H1 (cell line): ENCODE results near the gene ARID3B. TPM values are rescaled to one million over a fixed set of nuclear protein-coding genes. Genes with fewer than 3 reads are reported as not detected.

ENCODE experiments used
- CTCF ChIA-PET: fragments of 300-600 bp; sonication (Branson Sonifier 250); formaldehyde crosslinking; loops from one replicate; lab custom pipeline; 2021; ENCODE audit not compliant: partially characterized antibody; lab: Charles Lee
- POLR2A ChIA-PET: fragments of 300-600 bp; sonication (Branson Sonifier 250); formaldehyde crosslinking; loops from one replicate; lab custom pipeline; 2021; ENCODE audit warnings: inconsistent platforms; ENCODE audit not compliant: partially characterized antibody; lab: Charles Lee
- DNase-seq, 2 experiments: peaks; one replicate each; pipeline versions ENCODE4 v3.0.0 to v3.0.0-alpha.2; 2010 to 2022; ENCODE audit warnings: low spot score in 2 of 2, low read depth in 1 of 2, mixed read lengths in 1 of 2
- FAIRE-seq: peaks from 2 replicates; lab custom pipeline; 2011; peaks lifted over from hg19 to GRCh38; lab: Jason Lieb, UNC
- H2AFZ ChIP-seq: 2 replicates; pipeline ENCODE4 v1.8.1; 2012; ENCODE audit warnings: low read length, inconsistent platforms
- H2AK5ac ChIP-seq: 2 replicates; pipeline ENCODE4 v1.6.1; 2013; ENCODE audit warnings: low read depth, low read length
- H2BK120ac ChIP-seq: replicated peaks from 2 replicates; pipeline ENCODE3; 2013; ENCODE audit warnings: low read depth, low read length, inconsistent platforms
- H2BK12ac ChIP-seq: 2 replicates; pipeline ENCODE4 v1.6.1; 2013; ENCODE audit warnings: low read depth, low read length
- H2BK15ac ChIP-seq: 2 replicates; pipeline ENCODE4 v1.6.1; 2013; ENCODE audit warnings: low read length
- H2BK20ac ChIP-seq: 2 replicates; pipeline ENCODE4 v1.6.1; 2013; ENCODE audit warnings: low read length
- H2BK5ac ChIP-seq: 2 replicates; pipeline ENCODE4 v1.6.1; 2013; ENCODE audit warnings: low read depth, low read length
- H3K14ac ChIP-seq: 2 replicates; pipeline ENCODE4 v1.6.1; 2013; ENCODE audit warnings: inconsistent platforms; ENCODE audit not compliant: insufficient read length
- H3K18ac ChIP-seq: 2 replicates; pipeline ENCODE4 v1.6.1; 2013; ENCODE audit warnings: low read length; ENCODE audit errors: extremely low read depth
- H3K23ac ChIP-seq: 2 replicates; pipeline ENCODE4 v1.6.1; 2013; ENCODE audit warnings: inconsistent platforms; ENCODE audit not compliant: insufficient read length
- H3K23me2 ChIP-seq: 2 replicates; pipeline ENCODE4 v1.6.1; 2013; ENCODE audit warnings: low read depth, low read length
- H3K27ac ChIP-seq: 2 replicates; pipeline ENCODE4 v1.6.1; 2011; ENCODE audit warnings: low read depth, low read length, inconsistent platforms
- H3K27me3 ChIP-seq, 4 experiments: replicated peaks in 1 of 4; 1 replicate in 1 of 4; 2 replicates in 3 of 4; pipeline versions ENCODE4 v1.6.1 to v1.8.1; 2011 to 2013; ENCODE audit warnings: low read length in 3 of 4, mild to moderate bottlenecking in 3 of 4, inconsistent platforms in 2 of 4, mixed read lengths in 2 of 4, moderate library complexity in 1 of 4; ENCODE audit not compliant: control insufficient read depth in 3 of 4, insufficient read depth in 3 of 4; ENCODE audit errors: extremely low read depth in 1 of 4
- H3K36me3 ChIP-seq, 4 experiments: 2 replicates each; pipeline versions ENCODE4 v1.6.1 to v1.8.1; 2011 to 2013; ENCODE audit warnings: mild to moderate bottlenecking in 4 of 4, low read length in 3 of 4, moderate library complexity in 2 of 4, control low read depth in 1 of 4, inconsistent platforms in 1 of 4; ENCODE audit not compliant: insufficient read depth in 4 of 4, control insufficient read depth in 2 of 4
- H3K4ac ChIP-seq: replicated peaks from 2 replicates; pipeline ENCODE3; 2013; ENCODE audit warnings: low read length, low read depth, mixed read lengths, inconsistent platforms; ENCODE audit not compliant: insufficient read length
- H3K4me1 ChIP-seq, 4 experiments: replicated peaks in 1 of 4; 1 replicate in 1 of 4; 2 replicates in 3 of 4; pipeline versions ENCODE4 v1.6.1 to v1.8.1; 2011 to 2013; ENCODE audit warnings: low read length in 3 of 4, inconsistent platforms in 2 of 4, mixed read lengths in 1 of 4; ENCODE audit not compliant: insufficient read depth in 4 of 4, control insufficient read depth in 3 of 4
- H3K4me2 ChIP-seq, 2 experiments: 2 replicates each; pipeline versions ENCODE4 v1.6.1 to v1.8.1; 2011 to 2013; ENCODE audit warnings: low read depth in 2 of 2, low read length in 2 of 2, control low read depth in 1 of 2, inconsistent platforms in 1 of 2, mild to moderate bottlenecking in 1 of 2; ENCODE audit not compliant: insufficient read depth in 1 of 2
- H3K4me3 ChIP-seq, 4 experiments: fragments of 200-600, 300-600 bp in 1 of 4; sonication (generic), shearing (Covaris generic), sonication (Bioruptor Twin) in 1 of 4; 2 replicates each; pipeline versions ENCODE4 v1.5.1 to v1.8.1; 2011 to 2016; ENCODE audit warnings: low read length in 4 of 4, low read depth in 3 of 4, control low read depth in 2 of 4, inconsistent platforms in 2 of 4, mild to moderate bottlenecking in 2 of 4, mixed read lengths in 1 of 4, moderate library complexity in 1 of 4; ENCODE audit not compliant: insufficient read depth in 2 of 4; ENCODE audit errors: extremely low read depth in 1 of 4
- H3K56ac ChIP-seq: replicated peaks from 2 replicates; pipeline ENCODE3; 2013; ENCODE audit warnings: low read depth, mild to moderate bottlenecking, mixed read lengths, low read length, inconsistent platforms; ENCODE audit not compliant: insufficient read length
- H3K79me1 ChIP-seq: 2 replicates; pipeline ENCODE4 v1.6.1; 2013; ENCODE audit warnings: low read depth, low read length, control low read depth
- H3K79me2 ChIP-seq, 2 experiments: 2 replicates each; pipeline versions ENCODE4 v1.6.1 to v1.8.1; 2012 to 2013; ENCODE audit warnings: low read length in 2 of 2, mild to moderate bottlenecking in 2 of 2, inconsistent platforms in 1 of 2; ENCODE audit not compliant: insufficient read depth in 2 of 2, control insufficient read depth in 1 of 2
- H3K9ac ChIP-seq, 4 experiments: replicated peaks in 1 of 4; 1 replicate in 1 of 4; 2 replicates in 3 of 4; pipeline versions ENCODE4 v1.6.1 to v1.8.1; 2011 to 2013; ENCODE audit warnings: low read depth in 3 of 4, low read length in 3 of 4, control low read depth in 2 of 4, mild to moderate bottlenecking in 2 of 4, moderate library complexity in 2 of 4, inconsistent platforms in 1 of 4; ENCODE audit errors: extremely low read depth in 1 of 4
- H3K9me3 ChIP-seq, 2 experiments: 2 replicates each; pipeline versions ENCODE4 v1.6.1 to v1.8.1; 2012 to 2013; ENCODE audit warnings: mild to moderate bottlenecking in 2 of 2, moderate library complexity in 2 of 2, control low read depth in 1 of 2, inconsistent platforms in 1 of 2, low read depth in 1 of 2, low read length in 1 of 2, mixed read lengths in 1 of 2; ENCODE audit not compliant: insufficient read depth in 2 of 2
- H4K20me1 ChIP-seq, 2 experiments: replicated peaks in 1 of 2; 2 replicates each; pipeline versions ENCODE3 to v1.8.1; 2011 to 2013; ENCODE audit warnings: inconsistent platforms in 2 of 2, low read length in 2 of 2, mild to moderate bottlenecking in 1 of 2; ENCODE audit not compliant: insufficient read depth in 2 of 2, control insufficient read depth in 1 of 2
- H4K5ac ChIP-seq: 2 replicates; pipeline ENCODE4 v1.6.1; 2013; ENCODE audit warnings: low read length, low read depth, mixed read lengths, inconsistent platforms; ENCODE audit not compliant: insufficient read length
- H4K8ac ChIP-seq: 2 replicates; pipeline ENCODE4 v1.8.0; 2013; ENCODE audit warnings: mild to moderate bottlenecking, moderate library complexity, low read length, inconsistent platforms; ENCODE audit not compliant: insufficient read depth; ENCODE audit errors: extremely low read depth
- H4K91ac ChIP-seq: replicated peaks from 2 replicates; pipeline ENCODE3; 2013; ENCODE audit warnings: low read length, mixed read lengths, inconsistent platforms; ENCODE audit not compliant: insufficient read length
- CHD1 ChIP-seq: IDR thresholded peaks from 2 replicates; pipeline ENCODE4 v1.6.1; 2012; ENCODE audit warnings: low read depth, low read length, improper control_type of control experiment
- WGBS, 2 experiments: shearing (Covaris generic) in 1 of 2; methylation state at CpG; one replicate each; pipeline versions ENCODE4 v1.1.6 to v1.1.7; 2013 to 2015; ENCODE audit warnings: low lambda C conversion rate in 2 of 2, mixed read lengths in 2 of 2, inconsistent platforms in 1 of 2, low coverage in 1 of 2, missing lambda C conversion rate in 1 of 2; ENCODE audit not compliant: insufficient replicate concordance in 2 of 2, insufficient coverage in 1 of 2, insufficient read length in 1 of 2; ENCODE audit errors: extremely low coverage in 1 of 2, missing lambda C conversion rate in 1 of 2; 5-methylcytosine and 5-hydroxymethylcytosine counted together
- polyA plus RNA-seq, 7 experiments: library from polyadenylated mRNA; depleted of rRNA in 3 of 7; stranded (reverse) in 5 of 7; unstranded in 2 of 7; fragments of >200 nt in 5 of 7; fragments of 200-250 nt in 2 of 7; gene quantifications; 1 replicate in 5 of 7; 2 replicates in 1 of 7; 4 replicates in 1 of 7; pipeline versions ENCODE4 v1.2.1 to v1.2.3, GENCODE V29; 2011 to 2013; ENCODE audit warnings: missing spikeins in 2 of 7, mixed read lengths in 2 of 7
- total RNA-seq: library from RNA; stranded (reverse); fragmentation: NEBNext Ultra II Directional; extraction: Animal tissue kit (Norgen Biotek cat#: 25700); gene quantifications from 2 replicates; pipeline ENCODE4 v1.2.1, GENCODE V29; 2021

ARID3B gene
- total and polyA plus RNA-seq, 2 of the 8 experiments (the other 6 are each of a cell fraction or from before 2014, with no cell fraction given): 81.0 to 115 TPM

GRCh38 chr15:74580538-74581350 lies 39.7 kb downstream of the ARID3B start:
- POLR2A ChIA-PET: interaction anchor here (0.7 to 2.0 kb wide), 4 partner anchors 8 to 38 kb away, joined by 3 to 6 read pairs (median 4); no protein-coding TSS in a partner anchor
- CTCF ChIA-PET: no interaction called here
- 94% methylated on average over 7 of the region's 7 CpGs; no CpG with 5 or more reads in 1 of the 2 experiments for WGBS, 2 experiments
- Histone ChIP-seq H2BK5ac (no peak overlapping the region), H2BK20ac (no peak overlapping the region), H4K8ac (no peak overlapping the region), H3K14ac (no peak overlapping the region), H4K5ac (no peak overlapping the region), H3K23ac (no peak overlapping the region), H2AFZ (no peak overlapping the region), H3K36me3 (peaks cover 16 to 53% (median 23%) of the 10 kb centered on the region in 4 experiments), H2AK5ac (no peak overlapping the region), H3K4me2 (no peak overlapping the region), H3K27me3 (no peaks in the 10 kb centered on the region), H3K23me2 (no peaks in the 10 kb centered on the region), H3K9me3 (no peaks in the 10 kb centered on the region), H2BK12ac (no peak overlapping the region), H3K79me2 (peaks cover 0 to 10% of the 10 kb centered on the region in 2 experiments; a peak in 1 of 4 replicates), H2BK120ac (no peak overlapping the region), H3K79me1 (peaks cover 4% of the 10 kb centered on the region; the same call in 1 of the 2 replicates), H4K20me1 (peaks cover 2 to 11% of the 10 kb centered on the region in 2 experiments), H3K56ac (no peak overlapping the region), H3K4me1 (no peaks in the 10 kb centered on the region), H2BK15ac (no peak overlapping the region), H3K27ac (no peak overlapping the region), H3K4me3 (no peak overlapping the region), H3K18ac (no peak overlapping the region), H4K91ac (no peak overlapping the region), H3K4ac (no peak overlapping the region), H3K9ac (no peak overlapping the region)
- FAIRE-seq: no peak
- TF ChIP-seq CHD1: no peak
- DNase-seq: no peak
